Left hindlimb (tissue), 1 donor: ENCODE results near the gene LRRC40.

ENCODE experiments used
- DNase-seq: peaks from one replicate; pipeline ENCODE4 v3.0.0-alpha.2; 2018

LRRC40 gene

DNA sequence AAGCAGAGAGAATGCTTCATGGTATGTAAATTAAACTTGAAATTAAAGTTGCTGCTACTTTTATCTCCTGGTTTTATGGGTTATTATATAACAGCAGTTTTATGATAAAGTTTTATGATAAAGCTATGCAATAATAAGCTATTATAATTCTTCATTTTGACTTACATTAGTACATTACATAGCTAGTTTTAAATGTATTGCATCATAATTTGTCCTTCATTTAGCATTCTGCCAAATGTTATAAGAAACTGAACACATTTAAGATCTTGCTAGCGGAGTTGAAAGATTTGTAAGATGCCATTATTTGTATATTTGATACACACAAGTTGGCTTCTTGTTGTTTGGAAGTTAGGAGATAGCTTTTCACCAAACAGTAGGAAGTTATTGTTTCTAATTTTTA is 101.6 kb downstream of the LRRC40 start:
- no peak for DNase-seq

GRCh38 chr1:70101774-70102173 is 103.6 kb downstream of the LRRC40 start:
- no peak for DNase-seq

GRCh38 chr1:70101231-70101630 is 104.1 kb downstream of the LRRC40 start:
- DNase-seq = no peak
